Measurements from ENCODE around the gene UMODL1. TPM values are rescaled to one million over a fixed set of nuclear protein-coding genes. Genes with fewer than 3 reads are reported as not detected.

The UMODL1 gene
- total RNA-seq, 1 experiment from 2014 or later = not detected

GRCh38 chr21:42161401-42161955 lies 90.4 kb downstream of the UMODL1 start:
- peaks cover 4 to 6% of the 10 kb centered on the region in 2 experiments; a peak in 3 of 4 replicates for H3K4me1 Mint-ChIP-seq
- H3T11ph ChIP-seq (ENCODE audit: low read length) = no peak overlapping the region
- no peaks in the 10 kb centered on the region for H3K9me3 ChIP-seq (ENCODE audit: control insufficient read depth, low read depth, low read length)
- no peak overlapping the region for H3K23ac ChIP-seq (ENCODE audit: insufficient read length, low read depth, low read length)
- no peak overlapping the region for H4K5ac ChIP-seq (ENCODE audit: insufficient read length, low read depth, low read length)
- H2BK5ac ChIP-seq (ENCODE audit: insufficient read length, low read length) = no peak overlapping the region
- no peak overlapping the region for H2AK5ac ChIP-seq (ENCODE audit: insufficient read length, low read length)
- no peaks in the 10 kb centered on the region for H3K9me3 Mint-ChIP-seq
- H3K4me2 ChIP-seq (ENCODE audit: insufficient read depth, insufficient read length, low read length) = no peak overlapping the region
- no peak overlapping the region for H2BK20ac ChIP-seq (ENCODE audit: low read depth, low read length, poor library complexity, severe bottlenecking)
- no peak overlapping the region for H3K4ac ChIP-seq (ENCODE audit: low read depth, low read length)
- H2AFZ ChIP-seq (ENCODE audit: low read length) = no peak overlapping the region
- H3K4me1 ChIP-seq (ENCODE audit: insufficient read depth, low read length) = peaks cover 3% of the 10 kb centered on the region; the same call in 1 of the 2 replicates
- peak; percentile 21 for DNase-seq
- H2BK120ac ChIP-seq (ENCODE audit: low read depth, low read length, poor library complexity, severe bottlenecking) = no peak overlapping the region
- H4K20me1 ChIP-seq (ENCODE audit: control insufficient read depth, insufficient read depth, insufficient read length) = no peaks in the 10 kb centered on the region
- H3K27me3 ChIP-seq (ENCODE audit: insufficient read depth, low read length) = no peaks in the 10 kb centered on the region
- TF ChIP-seq, protein P1, sequence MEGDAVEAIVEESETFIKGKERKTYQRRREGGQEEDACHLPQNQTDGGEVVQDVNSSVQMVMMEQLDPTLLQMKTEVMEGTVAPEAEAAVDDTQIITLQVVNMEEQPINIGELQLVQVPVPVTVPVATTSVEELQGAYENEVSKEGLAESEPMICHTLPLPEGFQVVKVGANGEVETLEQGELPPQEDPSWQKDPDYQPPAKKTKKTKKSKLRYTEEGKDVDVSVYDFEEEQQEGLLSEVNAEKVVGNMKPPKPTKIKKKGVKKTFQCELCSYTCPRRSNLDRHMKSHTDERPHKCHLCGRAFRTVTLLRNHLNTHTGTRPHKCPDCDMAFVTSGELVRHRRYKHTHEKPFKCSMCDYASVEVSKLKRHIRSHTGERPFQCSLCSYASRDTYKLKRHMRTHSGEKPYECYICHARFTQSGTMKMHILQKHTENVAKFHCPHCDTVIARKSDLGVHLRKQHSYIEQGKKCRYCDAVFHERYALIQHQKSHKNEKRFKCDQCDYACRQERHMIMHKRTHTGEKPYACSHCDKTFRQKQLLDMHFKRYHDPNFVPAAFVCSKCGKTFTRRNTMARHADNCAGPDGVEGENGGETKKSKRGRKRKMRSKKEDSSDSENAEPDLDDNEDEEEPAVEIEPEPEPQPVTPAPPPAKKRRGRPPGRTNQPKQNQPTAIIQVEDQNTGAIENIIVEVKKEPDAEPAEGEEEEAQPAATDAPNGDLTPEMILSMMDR (conservative IDR thresholded peaks at IDR 0.05) = no peak
- no peak overlapping the region for H3K9ac ChIP-seq (ENCODE audit: extremely low read depth, insufficient read length, low read length)
- WGBS (ENCODE audit: extremely low coverage, insufficient read length, low lambda C conversion rate) = no CpG with 5 or more reads among the region's 7 CpGs
- no peaks in the 10 kb centered on the region for H3K79me2 ChIP-seq (ENCODE audit: insufficient read depth, low read length)
- H3K79me1 ChIP-seq (ENCODE audit: insufficient read depth, low read depth, low read length, poor library complexity, severe bottlenecking) = no peaks in the 10 kb centered on the region
- peaks cover 4% of the 10 kb centered on the region for H3K23me2 ChIP-seq (ENCODE audit: insufficient read length, low read depth, low read length, poor library complexity, severe bottlenecking)
- H3K27me3 Mint-ChIP-seq (ENCODE audit: low read depth) = no peaks in the 10 kb centered on the region; the same call in 1 of the 2 replicates
- H3K36me3 Mint-ChIP-seq (ENCODE audit: insufficient read depth in 1 of 3, low read depth in 3 of 3) = no peaks in the 10 kb centered on the region
- H3K56ac ChIP-seq (ENCODE audit: insufficient read length, low read depth, low read length) = no peak overlapping the region
- peak overlapping the region in 2 of 3 experiments; percentile 2 to 12; a peak in 4 of 7 replicates for H3K27ac Mint-ChIP-seq
- no peak overlapping the region for H2BK15ac ChIP-seq (ENCODE audit: low read depth, low read length)
- H2BK12ac ChIP-seq (ENCODE audit: insufficient read length, low read depth, low read length) = no peak overlapping the region
- H3K4me3 Mint-ChIP-seq = no peak overlapping the region
- no peak overlapping the region for H3K27ac ChIP-seq (ENCODE audit: insufficient read length, low read depth, low read length)
- no peak overlapping the region for H4K8ac ChIP-seq (replicated peaks; ENCODE audit: insufficient read length, low read depth, low read length)
- no peak overlapping the region for H3K18ac ChIP-seq (ENCODE audit: insufficient read length, low read depth, low read length)
- no peak overlapping the region for H4K91ac ChIP-seq (ENCODE audit: insufficient read length, low read depth, low read length)
- H3K14ac ChIP-seq (ENCODE audit: insufficient read depth, low read length) = no peak overlapping the region
